NOMO-1 (cell line): ENCODE results near the gene NOTCH1.

Experiments used
- DNase-seq, 2 experiments: peaks; one replicate each; lab custom pipeline; 2025; ENCODE audit not compliant: unreplicated experiment in 2 of 2; lab: John Stamatoyannopoulos, UW

Gene NOTCH1

DNA sequence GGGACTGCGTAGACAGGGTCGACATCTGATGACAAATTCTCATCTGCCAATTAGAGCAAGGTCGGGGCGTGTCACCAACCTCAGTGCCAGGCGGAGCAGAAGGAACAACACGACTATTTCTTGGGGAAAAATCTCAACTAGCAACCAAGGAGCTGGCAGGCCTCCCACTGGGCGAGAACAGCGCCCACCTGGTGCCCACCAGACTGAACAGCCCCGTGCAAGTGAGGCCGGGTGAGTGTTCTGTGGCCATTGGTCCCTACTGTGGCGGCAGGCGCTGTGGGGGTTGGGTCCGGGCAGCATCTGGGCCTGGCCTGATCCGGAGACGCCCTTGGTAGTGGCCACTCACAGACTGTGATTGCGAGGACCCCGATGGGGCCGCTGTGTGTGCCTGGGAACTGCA, 11.5 kb downstream of the NOTCH1 start:
- no peak for DNase-seq

DNA sequence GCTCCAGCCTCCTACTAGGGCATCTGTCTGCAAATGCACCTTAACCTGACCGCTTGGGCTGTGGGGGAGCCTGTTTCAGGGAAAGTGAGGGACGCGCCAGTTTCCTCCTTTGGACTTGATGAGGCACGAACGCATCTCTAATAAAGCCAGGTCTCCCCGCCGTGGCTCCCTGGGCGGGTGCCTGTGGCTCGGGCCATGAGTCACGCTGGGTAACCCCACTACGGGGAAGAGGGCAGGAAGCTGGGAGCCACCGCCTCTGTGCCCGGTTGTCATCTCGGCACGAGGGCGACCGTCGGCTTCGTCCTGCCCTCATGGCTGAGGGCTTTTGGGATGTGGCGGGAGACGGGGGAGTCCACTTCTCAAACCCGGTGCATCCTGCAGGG, 12.1 kb downstream of the NOTCH1 start:
- no peak for DNase-seq

DNA sequence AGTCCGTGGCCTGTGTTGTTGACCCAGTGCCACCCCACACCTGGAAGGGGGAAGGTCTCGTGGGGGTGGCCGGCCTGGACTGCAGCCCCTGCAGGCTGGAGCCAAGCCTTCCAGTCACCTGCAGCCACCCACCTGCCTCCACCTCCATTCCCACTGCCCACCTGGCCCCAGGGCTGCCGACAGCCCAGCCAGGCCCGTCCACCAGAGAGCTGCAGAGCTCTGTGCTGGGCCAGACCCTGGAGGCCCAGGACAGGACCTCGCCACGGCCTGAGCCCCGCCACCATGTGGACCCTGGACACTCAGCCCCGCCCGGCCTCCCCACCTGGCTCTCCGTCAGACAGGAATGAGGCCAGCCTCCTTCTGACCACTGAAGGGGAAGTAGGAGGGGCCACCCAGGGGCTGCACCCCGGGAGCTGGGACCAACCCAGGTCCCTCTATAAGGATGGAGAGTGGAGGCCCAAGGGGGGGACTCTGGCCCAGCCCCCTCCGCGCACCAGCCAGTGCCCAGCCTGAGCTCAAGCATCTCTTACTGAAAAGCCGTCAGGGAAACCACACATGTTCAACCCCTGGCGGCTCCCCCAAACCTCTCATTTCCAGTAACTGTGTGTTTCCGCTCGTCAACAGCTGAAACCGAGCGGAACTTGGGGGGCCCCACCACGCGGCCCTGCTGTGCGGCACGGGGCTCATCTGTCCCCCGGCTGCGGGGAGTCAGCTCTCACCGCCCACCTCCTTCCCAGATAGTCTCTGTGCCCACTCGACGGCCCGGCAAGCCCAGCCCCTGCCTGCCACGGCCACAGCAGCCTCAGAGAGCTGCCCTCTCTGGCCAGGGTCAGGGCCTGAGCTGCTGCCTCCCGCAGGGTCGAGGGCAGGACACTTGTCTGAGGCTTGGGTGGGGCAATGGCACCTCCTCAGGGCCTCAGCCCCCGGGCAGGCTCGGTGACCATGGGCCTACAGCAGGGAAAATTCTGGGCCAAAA, 12.8 kb downstream of the NOTCH1 start:
- no peak for DNase-seq

DNA sequence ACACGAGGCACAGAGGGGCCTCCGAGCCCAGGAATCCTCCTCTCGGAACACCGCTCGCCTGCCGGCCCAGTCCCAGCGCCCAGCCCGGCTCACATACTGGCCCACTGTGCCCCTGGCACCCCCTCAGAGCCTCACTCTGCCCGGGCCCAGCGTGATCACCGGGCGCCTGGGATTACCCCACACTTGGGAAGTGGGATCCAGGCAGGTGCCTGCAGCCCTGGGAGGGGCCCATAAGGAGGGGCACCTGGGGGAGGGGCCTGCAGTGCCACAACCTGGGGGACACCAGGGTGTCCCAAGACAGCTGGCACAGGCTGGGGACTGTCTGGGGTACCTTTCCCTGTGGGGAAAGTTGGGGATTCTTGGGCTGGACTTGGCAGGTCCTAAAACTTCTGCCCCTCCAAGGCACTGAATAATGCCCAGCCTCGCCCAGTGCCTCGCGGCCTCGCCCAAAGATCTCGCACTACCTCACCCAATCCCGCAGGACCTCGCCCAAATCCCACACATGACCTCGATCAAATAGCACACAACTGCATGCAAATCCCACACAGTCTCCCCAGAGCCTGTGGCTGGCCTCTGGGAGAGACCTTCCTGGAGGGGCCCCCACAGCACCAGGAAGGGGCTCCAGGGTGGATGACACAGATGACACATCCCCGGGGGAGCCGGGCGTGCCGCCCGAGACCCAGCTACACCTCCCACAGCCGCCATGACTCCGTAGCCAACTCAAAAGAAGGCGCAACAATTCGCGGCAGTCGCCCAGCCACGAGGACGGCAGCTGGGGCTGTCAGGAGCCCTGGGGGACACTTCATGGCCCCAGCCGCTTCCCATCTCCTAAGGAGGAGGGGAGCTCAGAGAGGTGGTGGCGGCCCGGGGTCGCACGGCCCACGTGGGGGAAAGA, 13.7 kb downstream of the NOTCH1 start:
- DNase-seq = no peak

DNA sequence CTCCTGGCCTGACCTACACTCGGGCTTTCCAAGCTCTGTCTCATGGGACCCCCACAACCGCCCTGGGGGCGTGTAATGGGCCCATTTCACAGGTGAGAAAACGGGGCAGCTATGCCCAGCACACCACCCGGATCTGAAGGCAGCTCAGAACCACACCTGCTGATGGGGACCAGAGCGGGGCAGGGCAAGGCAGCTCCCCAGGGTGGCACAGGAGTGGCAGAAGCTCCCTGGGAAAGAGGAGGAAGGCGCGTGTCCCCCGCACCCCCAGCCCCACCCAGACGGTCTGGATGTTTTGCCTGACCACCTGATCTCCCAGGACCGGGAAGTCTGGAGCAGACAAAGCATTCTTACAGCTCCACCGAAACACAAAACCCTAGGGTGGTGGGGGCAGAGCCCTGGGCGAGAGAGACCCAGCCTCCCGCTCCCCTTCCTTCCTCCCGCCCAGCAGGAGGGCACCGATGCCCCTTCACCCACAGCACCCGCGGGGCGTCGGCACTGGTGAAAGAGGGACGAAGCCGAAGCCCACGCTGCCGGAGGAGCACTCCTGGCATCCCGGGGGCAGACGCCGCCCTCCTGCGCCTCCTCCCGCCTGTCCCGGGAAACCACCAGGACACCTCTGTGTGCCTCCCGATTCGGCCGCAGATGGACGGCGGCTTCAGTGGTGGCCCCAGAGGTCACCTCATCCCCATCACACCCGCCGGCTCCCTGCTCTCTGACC, 14.5 kb downstream of the NOTCH1 start:
- DNase-seq = no peak

DNA sequence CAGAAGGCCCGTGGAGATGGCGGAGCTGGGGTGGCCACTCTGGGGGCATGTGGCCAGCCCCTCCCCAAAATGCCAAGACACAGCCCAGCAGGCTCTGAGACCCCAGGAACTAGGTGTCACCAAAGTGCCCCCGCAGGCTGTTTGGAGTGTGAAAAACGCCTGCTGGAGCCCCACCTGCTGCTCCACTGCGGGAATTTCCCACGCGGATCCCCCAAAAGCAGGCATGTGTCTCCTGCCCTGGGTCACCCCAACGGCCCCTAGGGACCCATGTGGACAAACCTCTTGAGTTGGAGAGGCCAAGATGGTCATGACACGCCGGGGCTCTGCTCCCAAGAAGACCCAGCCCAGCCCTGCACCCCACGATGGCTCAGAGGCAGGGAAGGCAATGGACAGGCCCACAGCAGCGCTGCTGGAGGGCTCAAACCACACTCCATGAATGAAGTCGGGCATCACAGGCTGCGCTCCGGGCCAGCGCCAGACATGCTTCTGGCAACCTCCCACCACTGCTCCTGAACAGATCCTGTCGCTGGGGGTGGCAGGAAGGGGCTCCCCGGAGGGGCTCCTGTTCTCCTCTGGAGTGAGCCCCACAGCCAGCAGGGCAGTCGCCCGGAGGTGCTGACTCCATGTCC, 15.3 kb downstream of the NOTCH1 start:
- DNase-seq = no peak

DNA sequence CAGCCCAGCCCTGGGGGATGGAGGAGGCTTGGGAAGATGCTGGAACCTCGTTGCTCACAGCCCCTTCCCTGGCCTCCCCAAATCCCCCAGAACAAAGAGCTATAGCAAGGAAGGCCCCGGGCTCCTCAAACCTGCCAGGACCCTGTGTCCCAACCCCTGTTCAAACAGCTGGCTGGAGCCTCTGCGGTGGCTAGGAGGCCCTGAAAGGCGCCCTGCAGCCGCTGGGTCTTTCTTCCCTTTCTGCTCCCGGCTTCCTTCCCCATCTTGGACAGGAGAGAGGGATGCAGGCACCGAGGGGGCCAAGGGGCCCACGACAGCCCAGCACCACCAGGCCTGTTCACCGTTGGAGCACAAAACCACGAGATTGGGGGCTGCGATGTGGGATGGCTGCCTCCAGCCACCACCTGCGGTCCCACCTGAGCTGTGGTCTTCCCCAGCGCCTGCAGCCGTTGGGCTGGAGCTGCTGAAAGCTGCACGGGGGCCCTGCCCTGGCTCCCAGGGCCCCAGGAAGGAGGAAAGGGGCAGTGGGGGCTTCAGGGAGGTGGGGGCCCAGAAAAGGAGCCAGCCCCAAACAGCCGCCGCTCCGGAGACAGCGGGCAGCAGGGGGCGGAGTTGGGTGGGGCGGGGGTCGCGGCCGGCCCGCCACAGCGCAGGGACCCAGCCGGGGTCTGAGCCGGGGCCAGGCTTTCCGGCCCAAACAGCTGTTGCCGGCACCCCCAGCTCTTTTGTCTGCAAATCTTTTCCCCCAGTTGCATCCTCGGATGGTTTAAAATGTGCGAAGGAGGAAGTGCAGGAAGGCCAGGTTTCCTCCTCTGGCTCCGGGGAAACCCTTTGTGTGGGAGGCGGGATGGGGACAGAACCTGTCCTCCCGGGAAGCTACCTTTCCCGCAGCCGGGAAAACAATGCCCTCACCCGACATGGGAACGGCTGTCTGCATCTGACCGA, 16.1 kb downstream of the NOTCH1 start:
- no peak for DNase-seq

DNA sequence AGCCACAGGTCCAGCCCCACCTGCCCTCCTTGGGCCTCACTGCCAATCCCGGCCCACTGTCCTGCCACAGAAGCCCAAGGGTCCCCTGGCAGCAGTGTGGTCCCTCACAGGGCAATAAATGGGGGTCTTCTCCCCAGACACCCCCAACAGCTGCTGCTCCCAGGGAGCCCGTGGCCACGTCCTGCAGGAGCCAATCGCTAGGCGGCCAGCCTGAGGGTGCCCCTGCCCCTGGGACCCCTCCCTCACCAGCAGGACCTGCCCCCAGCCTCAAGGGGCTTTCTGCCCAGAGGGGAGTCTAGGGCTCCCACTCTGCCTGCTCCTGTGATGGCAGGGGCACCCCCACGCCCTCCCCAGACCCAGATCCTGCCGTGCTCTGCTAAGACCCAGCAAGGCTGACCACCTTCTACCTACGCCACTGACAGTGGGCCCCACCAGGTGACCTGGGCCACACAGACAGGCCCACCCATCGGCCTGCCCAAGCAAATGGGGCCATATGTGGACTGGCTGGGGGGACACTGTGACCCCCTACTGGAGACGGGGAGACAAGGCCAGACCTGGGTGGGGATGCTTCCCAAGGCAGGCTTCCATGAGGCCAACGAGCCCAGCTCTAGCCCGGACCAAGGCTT, 17.0 kb downstream of the NOTCH1 start:
- DNase-seq = no peak

DNA sequence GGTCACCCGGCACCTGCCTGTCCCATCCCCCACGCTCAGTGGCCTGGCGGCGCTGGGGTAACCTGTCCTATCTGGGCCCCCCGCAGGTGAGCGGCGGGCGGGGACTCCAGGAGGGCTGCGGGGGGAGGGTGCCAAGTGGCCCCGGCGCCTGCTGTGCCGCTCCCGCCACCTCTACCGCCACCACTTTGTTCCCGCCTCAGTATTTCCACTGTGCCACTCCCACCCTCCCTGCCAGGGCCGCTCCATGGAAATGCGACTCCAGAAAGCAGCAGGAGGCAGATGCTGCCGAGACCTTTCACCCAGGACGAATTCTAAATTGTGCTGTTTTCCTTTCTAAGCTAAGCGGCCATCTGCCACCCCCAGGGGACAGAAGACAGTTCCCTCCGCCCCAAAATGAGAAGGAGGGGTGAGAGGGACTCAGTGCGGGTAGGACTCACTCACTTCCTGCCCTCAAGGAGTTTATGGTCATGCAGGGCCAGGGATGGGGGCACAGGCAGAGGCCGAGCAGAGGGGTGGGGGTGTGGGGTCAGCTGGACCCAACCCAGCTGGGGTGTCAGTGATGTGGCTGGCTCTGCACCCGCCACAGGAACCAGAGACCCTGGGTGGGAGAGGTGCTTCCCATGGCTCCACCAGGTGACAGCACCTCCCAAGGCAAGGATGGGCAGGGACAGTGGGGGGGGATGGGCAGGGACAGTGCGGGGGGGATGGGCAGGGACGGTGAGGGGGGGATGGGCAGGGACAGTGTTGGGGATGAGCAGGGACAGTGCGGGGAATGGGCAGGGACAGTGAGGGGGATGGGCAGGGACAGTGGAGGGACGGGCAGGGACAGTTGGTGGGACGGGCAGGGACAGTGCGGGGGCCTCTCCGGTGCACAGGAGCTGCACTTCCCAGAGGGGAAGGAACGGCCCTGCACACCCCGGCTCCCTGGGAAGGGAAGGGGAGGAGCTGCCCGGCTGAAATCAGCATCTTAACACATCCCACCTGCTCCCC, 17.8 kb downstream of the NOTCH1 start:
- DNase-seq = peak in 1 of 2 experiments; percentile 18

DNA sequence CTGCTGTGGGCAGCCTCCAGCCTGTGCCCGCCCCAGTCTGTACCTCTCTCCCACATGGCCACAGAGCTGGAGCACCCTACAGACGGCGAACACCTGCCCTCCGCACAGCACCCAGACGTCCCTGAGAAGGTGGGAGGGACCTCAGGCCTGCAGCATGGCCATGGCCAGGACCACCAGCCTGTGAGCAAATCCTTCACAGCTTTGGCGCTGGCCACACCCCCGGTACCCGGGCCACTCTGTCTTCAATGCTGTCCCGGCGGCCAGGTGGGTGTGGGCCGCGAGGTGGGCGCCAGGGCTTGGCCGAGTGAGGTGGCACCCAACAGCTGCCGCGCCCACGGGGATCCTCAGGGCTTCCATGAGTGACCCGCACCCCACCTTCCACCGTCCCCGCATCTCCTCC, 18.7 kb downstream of the NOTCH1 start:
- no peak for DNase-seq

DNA sequence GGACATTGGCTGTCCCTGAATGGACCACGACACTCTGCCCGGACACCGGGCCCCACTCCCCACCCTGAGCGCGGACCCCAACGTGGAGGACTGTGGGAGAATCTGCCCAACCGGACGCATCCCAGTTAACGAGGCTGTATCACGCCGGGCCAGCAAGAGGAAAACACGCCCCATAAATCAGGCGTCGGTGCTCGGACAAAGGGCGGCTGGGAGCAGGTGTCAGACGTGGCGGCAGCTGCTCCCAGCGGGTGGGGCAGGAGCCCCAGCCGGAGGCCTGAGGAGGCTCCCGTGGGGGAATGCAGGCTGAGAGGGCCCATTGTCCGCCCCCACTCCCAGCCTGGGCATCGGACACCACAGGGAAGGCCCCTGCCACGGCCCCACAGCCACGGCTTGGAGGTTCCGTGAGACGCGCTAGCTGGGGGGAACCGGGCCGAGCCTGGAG, 19.2 kb downstream of the NOTCH1 start:
- no peak for DNase-seq

DNA sequence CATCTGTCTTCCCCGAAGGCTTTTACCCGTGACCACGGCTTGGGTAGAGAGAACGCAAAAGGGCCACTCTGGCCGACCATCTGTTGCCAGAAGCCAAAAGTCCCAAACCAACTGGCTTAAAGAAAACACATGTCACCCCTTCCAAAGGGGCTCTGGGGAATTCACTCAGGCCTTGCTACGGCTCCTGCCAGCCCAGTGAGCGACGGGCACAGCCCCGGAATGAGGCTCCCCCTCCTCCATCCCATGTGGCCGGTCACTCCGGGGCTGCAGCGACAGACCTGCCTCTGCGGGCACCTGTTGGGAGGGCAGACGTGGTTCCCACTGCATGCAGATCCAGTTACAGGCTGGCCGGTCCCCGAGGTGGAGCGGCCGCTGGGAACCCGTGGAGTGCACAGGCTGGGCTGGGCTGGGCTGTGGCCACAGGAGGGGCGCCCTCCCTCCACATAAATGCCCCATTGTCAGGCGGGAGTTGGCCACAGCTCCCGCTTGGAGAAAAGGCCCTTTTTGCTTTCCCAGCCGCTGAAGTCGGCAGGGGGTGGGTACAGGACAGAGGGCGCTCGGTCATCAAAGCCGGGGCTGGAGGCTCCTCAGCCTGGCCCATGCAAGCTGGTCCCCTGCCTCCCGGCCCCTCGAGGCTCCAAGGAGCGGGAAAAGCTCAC, 19.9 kb downstream of the NOTCH1 start:
- no peak for DNase-seq

DNA sequence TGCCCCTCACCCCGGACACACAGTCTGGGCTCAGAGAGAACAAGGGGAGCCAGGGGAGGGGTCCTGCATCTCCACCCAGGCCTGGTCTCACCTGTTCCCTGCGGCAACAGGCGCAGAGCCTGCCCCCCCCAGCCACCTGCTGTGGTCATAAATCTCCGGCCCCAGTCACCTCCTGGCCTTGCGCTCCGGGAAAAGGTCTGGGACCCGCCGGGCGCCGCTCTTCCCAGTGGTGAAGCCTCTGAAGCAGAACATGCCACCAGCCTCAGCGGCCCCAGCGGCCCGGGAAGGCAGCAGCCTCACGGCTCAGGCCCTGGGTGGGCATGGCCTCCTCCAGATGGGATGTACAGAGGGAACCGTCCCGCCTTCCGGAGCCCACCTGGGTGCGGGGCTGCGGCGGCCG, 20.6 kb downstream of the NOTCH1 start:
- DNase-seq = no peak

DNA sequence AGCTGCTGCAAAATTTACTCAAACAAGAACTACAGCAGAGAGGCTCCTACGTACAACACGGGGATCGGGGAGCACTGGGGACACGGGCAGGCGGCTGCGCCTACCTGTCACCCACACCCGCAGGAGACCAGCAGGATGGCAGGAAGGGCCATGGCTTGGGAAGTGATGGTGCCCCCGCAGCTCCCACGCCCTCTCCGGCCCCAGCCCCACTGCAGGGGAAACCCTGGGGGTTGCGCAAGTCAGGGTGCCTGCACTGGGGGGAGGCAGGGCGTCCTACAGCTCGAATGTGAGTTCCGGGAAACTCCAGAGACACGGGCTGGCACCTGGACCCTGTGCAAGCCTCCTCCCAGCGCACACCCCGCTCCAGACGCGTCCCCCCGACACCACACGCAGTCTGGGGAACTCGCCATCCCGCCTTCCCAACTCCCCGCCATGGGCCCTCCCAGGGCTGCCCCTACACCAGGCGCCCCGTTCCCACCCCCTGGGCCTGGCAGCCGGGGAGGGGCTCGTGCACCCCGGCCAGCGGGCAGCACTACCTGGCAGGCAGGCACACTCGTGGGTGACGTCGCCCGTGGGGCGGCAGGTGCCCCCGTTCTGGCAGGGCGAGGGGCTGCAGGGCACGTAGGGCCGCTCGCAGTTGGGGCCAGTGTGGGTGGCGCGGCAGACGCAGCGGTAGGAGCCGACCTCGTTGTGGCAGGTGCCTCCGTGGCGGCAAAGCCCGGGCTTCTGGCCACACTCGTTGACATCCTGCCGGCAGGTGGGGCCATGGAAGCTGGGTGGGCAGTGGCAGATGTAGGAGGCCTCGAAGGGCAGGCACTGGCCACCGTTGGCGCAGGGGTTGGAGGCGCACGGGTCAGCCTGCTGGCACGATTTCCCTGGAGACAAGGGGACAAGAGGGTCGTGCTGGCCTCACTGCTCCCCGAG, 23.3 kb downstream of the NOTCH1 start:
- DNase-seq = peak; percentile 33 to 51

DNA sequence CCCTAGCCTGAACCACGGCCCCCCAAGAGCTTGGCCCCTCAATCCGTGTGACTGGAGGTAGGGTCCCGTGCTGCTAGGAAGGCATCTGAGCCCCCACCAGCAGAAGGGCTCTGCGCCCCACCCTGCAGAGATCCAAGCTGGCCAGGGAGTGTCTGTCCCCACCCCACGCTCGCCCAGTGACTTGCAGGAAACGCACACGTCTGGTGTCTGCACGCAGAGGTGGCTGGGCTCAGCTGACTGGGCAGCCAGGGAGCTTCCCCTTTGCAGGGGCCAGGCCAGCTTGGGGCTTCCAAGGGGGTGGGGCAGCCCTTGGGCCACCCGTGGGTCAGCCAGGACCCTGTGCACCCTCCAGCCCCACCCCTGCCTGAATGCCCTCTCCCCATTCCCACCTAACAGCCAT, 24.3 kb downstream of the NOTCH1 start:
- DNase-seq = peak; percentile 21 to 53

DNA sequence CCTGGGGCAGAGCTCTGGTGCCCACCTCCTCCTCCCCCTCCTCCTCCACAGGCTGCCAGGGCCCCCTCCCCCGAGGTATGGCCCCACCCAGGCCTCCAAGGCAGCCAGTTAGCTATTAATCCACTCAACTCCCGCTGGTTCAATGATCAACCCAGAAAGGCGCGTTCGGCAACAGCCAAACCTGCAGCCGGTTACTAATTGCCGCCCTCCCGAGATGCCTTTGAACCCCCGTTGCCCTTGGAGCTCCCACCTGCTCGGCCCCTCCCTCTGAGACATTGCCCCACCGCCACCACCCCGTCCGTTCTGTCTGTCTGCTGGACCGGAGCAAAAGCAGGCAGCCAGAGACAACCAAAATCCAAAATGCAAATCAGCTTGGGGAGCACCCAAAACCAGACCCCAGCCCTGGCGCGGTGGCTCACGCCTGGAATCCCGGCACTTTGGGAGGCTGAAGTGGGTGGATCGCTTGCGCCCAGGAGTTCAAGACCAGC, 25.8 kb downstream of the NOTCH1 start:
- no peak for DNase-seq
